Stomach (tissue), 4 donors: ENCODE results near the gene ULBP2.

ENCODE experiments used
- CTCF ChIP-seq, 7 experiments: fragments of 450-650 bp in 4 of 7; fragments of 200-600 bp in 3 of 7; sonication (generic) in 3 of 7; IDR thresholded peaks; one replicate each; pipeline ENCODE4 v1.5.1; 2016 to 2019; ENCODE audit warnings: antibody characterized with exemption in 7 of 7, control low read depth in 2 of 7, mild to moderate bottlenecking in 1 of 7
- EP300 ChIP-seq: sonication (generic); formaldehyde crosslinking; IDR thresholded peaks from one replicate; pipeline ENCODE4 v1.6.1; 2017; ENCODE audit warnings: antibody characterized with exemption
- POLR2A ChIP-seq, 4 donors: fragments of 450-650 bp; IDR thresholded peaks; one replicate each; pipeline ENCODE4 v1.6.1; 2016; ENCODE audit warnings: antibody characterized with exemption in 4 of 4, control low read depth in 2 of 4, mild to moderate bottlenecking in 1 of 4, moderate library complexity in 1 of 4
- POLR2AphosphoS5 ChIP-seq, 3 donors: sonication (generic); formaldehyde crosslinking; IDR thresholded peaks; one replicate each; pipeline ENCODE4 v1.6.1; 2016; ENCODE audit warnings: antibody characterized with exemption in 3 of 3

- TF ChIP-seq CTCF (IDR thresholded peaks at IDR 0.05): no peak
- TF ChIP-seq EP300: no peak
- no peak for TF ChIP-seq POLR2AphosphoS5 (IDR thresholded peaks at IDR 0.05)
- TF ChIP-seq POLR2A (IDR thresholded peaks at IDR 0.05): no peak
Observed at GRCh38 chr6:149931501-149931900, 10.3 kb upstream of the ULBP2 start.
